Gastroesophageal sphincter (tissue), 4 donors: ENCODE results near the gene CIZ1. TPM values are rescaled to one million over a fixed set of nuclear protein-coding genes. Genes with fewer than 3 reads are reported as not detected.
"Not testable (repeated sequence)": the region's sequence is repeated elsewhere in the genome, so short reads cannot be mapped to it uniquely, and the experiment has no call there.

Experiments used
- ATAC-seq: fragments of 150-250 bp; one replicate; pipeline ENCODE4 v1.9.1; 2016; ENCODE audit warnings: mild to moderate bottlenecking, moderate library complexity
- H3K27ac ChIP-seq, 4 donors: fragments of 200-600 bp; sonication (generic) in 3 of 4; 1 replicate in 3 of 4; 2 replicates in 1 of 4; pipeline ENCODE4 v1.5.1; 2016 to 2019
- H3K27me3 ChIP-seq: fragments of 200-600 bp; sonication (generic); one replicate; pipeline ENCODE4 v1.5.1; 2019
- H3K36me3 ChIP-seq, 2 donors: fragments of 200-600 bp; sonication (generic); one replicate each; pipeline ENCODE4 v1.5.1; 2019; ENCODE audit warnings: control low read depth in 1 of 2
- H3K4me1 ChIP-seq, 3 donors: fragments of 200-600 bp; sonication (generic); 1 replicate in 2 of 3; 2 replicates in 1 of 3; pipeline ENCODE4 v1.5.1; 2016 to 2019; ENCODE audit warnings: control low read depth in 2 of 3
- H3K4me3 ChIP-seq, 2 donors: fragments of 200-600 bp; sonication (generic); one replicate each; pipeline ENCODE4 v1.5.1; 2019; ENCODE audit warnings: mild to moderate bottlenecking in 1 of 2, moderate library complexity in 1 of 2
- H3K9me3 ChIP-seq, 3 donors: fragments of 200-600 bp; sonication (generic); one replicate each; pipeline ENCODE4 v1.5.1; 2017 to 2019; ENCODE audit warnings: control low read depth in 2 of 3
- CTCF ChIP-seq, 4 experiments: fragments of 200-600 bp in 2 of 4; fragments of 450-650 bp in 2 of 4; sonication (generic) in 1 of 4; IDR thresholded peaks; one replicate each; pipeline ENCODE4 v1.5.1; 2017 to 2019; ENCODE audit warnings: antibody characterized with exemption in 4 of 4, mild to moderate bottlenecking in 2 of 4, moderate library complexity in 2 of 4
- EP300 ChIP-seq: sonication (generic); formaldehyde crosslinking; IDR thresholded peaks from one replicate; pipeline ENCODE4 v1.6.1; 2017; ENCODE audit warnings: antibody characterized with exemption, mild to moderate bottlenecking
- POLR2A ChIP-seq, 2 donors: fragments of 450-650 bp; IDR thresholded peaks; one replicate each; pipeline ENCODE4 v1.6.1; 2017; ENCODE audit warnings: antibody characterized with exemption in 2 of 2, mild to moderate bottlenecking in 2 of 2, moderate library complexity in 1 of 2
- POLR2AphosphoS5 ChIP-seq: sonication (generic); formaldehyde crosslinking; IDR thresholded peaks from one replicate; pipeline ENCODE4 v1.6.1; 2017; ENCODE audit warnings: antibody characterized with exemption
- WGBS, 2 donors: methylation state at CpG; one replicate each; pipeline ENCODE4 v1.1.5; 2018; ENCODE audit warnings: low coverage in 1 of 2; 5-methylcytosine and 5-hydroxymethylcytosine counted together
- total RNA-seq, 4 donors: library from RNA; depleted of rRNA; stranded (reverse); fragments of >200 nt; gene quantifications; one replicate each; pipeline ENCODE4 v1.1.0, GENCODE V29; 2016

The CIZ1 gene
- total RNA-seq = 10 to 100 TPM; 41.7 to 83.9 (median 58.1) TPM

GRCh38 chr9:128191406-128192046 lies at the start of gene CIZ1:
TSS of gene CIZ1 (minus strand) at chr9:128191572. CDS start at chr9:128190857, 715 bp downstream.
- Histone ChIP-seq H3K27me3 (no peaks in the 10 kb centered on the region), H3K9me3 (no peaks in the 10 kb centered on the region), H3K36me3 (peaks cover 0 to 35% of the 10 kb centered on the region in 2 donors), H3K4me1 (peaks cover 0 to 29% (median 9%) of the 10 kb centered on the region in 3 donors), H3K4me3 (peak within 1 kb of the TSS; percentile 75 to 94), H3K27ac (peak within 1 kb of the TSS; percentile 63 to 95 (median 93))
- no CpG with 5 or more reads among the region's 71 CpGs for WGBS, 2 donors
- no peak for TF ChIP-seq EP300
- TF ChIP-seq CTCF (IDR thresholded peaks at IDR 0.05) = peak in 3 of 4 experiments; percentile 77 to 93 (median 81)
- TF ChIP-seq POLR2AphosphoS5 = peak; percentile 22
- peak; percentile 74 to 77 for TF ChIP-seq POLR2A (IDR thresholded peaks at IDR 0.05)
- ATAC-seq = peak; percentile 91

DNA sequence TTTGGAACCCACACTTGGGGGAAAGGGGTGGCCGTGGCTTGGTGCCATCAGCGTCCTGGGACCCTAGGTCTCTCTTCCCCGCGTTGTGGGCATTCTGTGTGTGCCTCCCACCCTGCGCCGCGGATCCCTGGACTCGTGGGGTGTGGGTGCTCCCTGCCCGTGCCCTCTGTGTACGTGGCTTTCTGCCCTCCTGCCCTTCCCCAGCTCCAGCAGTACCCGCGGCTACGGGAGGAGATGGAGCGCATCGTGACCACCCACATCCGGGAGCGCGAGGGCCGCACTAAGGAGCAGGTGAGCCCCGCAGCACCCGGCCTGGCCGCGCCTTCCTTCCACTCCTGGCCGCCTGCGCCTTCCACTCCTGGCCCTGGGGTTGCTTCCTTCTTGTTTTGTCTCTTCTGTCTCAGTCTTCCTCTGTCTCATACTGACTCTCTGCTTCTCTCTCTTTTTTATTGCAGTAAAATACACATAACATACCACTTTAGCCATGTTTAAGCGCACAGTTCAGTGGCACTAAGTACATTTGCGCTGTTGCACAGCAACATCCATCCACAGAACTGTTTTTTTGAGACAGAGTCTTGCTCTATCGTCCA lies 42.5 kb upstream of the CIZ1 start:
- WGBS, 2 donors = 80 to 88% methylated on average over 1 to 16 of the region's 28 CpGs
- Histone ChIP-seq H3K4me3 (no peak overlapping the region), H3K4me1 (no peaks in the 10 kb centered on the region), H3K27me3 (no peaks in the 10 kb centered on the region), H3K36me3 (no peaks in the 10 kb centered on the region), H3K9me3 (no peaks in the 10 kb centered on the region), H3K27ac (no peak overlapping the region)
- no peak for TF ChIP-seq CTCF (IDR thresholded peaks at IDR 0.05)
- TF ChIP-seq EP300 = no peak
- no peak for TF ChIP-seq POLR2A (IDR thresholded peaks at IDR 0.05)
- TF ChIP-seq POLR2AphosphoS5 = no peak
- no peak for ATAC-seq

- no peak for ATAC-seq
- TF ChIP-seq EP300 (no peak), POLR2A (IDR thresholded peaks at IDR 0.05) (no peak), POLR2AphosphoS5 (no peak), CTCF (IDR thresholded peaks at IDR 0.05) (no peak)
- H3K4me1 ChIP-seq = no peaks in the 10 kb centered on the region
- no peak overlapping the region for H3K4me3 ChIP-seq
- H3K27ac ChIP-seq = peak overlapping the region in 2 of 4 donors; percentile 61 to 66
- H3K9me3 ChIP-seq = no peaks in the 10 kb centered on the region
- WGBS, 2 donors = 90% methylated on average over 2 of the region's 22 CpGs; no CpG with 5 or more reads in 1 of the 2 donors
- no peaks in the 10 kb centered on the region for H3K27me3 ChIP-seq
- H3K36me3 ChIP-seq = no peaks in the 10 kb centered on the region
Observed at GRCh38 chr9:128232528-128233428, 41.4 kb upstream of the CIZ1 start.

DNA sequence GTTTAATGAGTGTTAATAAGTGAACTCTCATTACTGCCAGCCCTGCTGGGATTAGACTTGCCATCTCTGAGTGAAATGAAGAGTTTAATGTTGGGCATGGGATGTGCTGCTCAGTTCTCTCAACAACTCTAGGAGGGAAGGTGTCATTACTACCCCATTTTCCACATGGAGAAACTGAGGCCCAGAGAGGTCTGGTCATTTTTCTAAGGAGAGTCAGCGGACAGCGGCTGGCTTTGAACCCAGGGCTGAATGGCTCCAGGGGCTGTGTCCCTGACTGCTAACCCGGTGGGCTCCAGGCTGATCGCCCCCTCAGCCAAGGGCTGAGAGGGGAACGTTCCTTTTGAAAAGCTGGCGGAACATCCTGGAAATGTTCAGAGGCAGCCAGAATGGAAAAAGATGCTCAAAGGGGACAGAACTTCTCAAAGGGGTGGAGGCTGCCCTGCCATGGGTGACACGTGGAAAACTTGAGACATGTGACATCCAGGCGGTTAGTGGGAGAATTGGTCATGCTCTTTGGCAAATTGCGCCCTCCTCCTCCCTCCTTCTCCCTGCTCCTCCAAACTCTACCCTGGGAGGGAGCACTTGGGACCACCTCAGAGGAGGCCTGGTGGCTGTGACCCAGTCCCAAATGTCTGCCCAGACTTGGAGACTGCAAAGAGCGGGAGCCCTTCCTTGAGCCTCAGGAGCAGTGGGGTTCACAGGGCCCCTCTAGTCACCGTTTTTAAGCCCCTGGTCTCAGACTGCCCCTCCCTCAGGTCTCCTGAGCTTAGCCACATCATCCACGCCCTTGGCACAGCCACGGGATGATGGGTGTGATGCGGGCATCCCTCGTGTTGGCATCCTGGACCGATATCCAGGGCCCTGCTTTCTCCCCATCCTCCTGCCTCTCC lies 40.5 kb upstream of the CIZ1 start:
- Histone ChIP-seq H3K27me3 (no peaks in the 10 kb centered on the region), H3K4me3 (no peak overlapping the region), H3K4me1 (no peaks in the 10 kb centered on the region), H3K27ac (peak overlapping the region in 2 of 4 donors; percentile 61 to 66), H3K9me3 (no peaks in the 10 kb centered on the region), H3K36me3 (no peaks in the 10 kb centered on the region)
- peak; percentile 81 for ATAC-seq
- 17 to 63% methylated on average over 1 to 5 of the region's 16 CpGs for WGBS, 2 donors
- TF ChIP-seq EP300 = no peak
- no peak for TF ChIP-seq CTCF (IDR thresholded peaks at IDR 0.05)
- no peak for TF ChIP-seq POLR2AphosphoS5
- TF ChIP-seq POLR2A (IDR thresholded peaks at IDR 0.05) = no peak

DNA sequence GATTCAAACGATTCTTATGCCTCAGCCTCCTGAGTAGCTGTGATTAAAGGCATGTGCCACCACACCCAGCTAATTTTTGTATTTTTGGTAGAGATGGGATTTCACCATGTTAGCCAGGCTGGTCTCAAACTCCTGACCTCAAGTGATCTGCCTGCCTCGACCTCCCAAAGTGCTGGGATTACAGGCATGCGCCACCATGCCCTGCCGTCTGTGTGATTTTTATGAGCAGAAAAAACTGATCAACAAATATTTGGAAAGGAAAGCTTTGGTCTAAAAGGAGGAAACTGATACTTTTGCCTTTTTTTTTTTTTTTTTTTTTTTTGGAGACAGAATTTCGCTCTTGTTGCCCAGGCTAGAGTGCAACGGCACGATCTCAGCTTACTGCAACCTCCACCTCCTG lies 39.5 kb upstream of the CIZ1 start:
- not testable (repeated sequence) for H3K36me3 ChIP-seq, H3K4me1 ChIP-seq, H3K9me3 ChIP-seq, H3K27ac ChIP-seq, ATAC-seq, H3K4me3 ChIP-seq, H3K27me3 ChIP-seq
- 78 to 86% methylated on average over 5 to 6 of the region's 7 CpGs for WGBS, 2 donors
